ENCODE results near the gene LTO1. TPM values are rescaled to one million over a fixed set of nuclear protein-coding genes. Genes with fewer than 3 reads are reported as not detected.

The LTO1 gene
- total and polyA plus RNA-seq, 2 experiments from 2014 or later = 20.1 to 23.3 TPM

DNA sequence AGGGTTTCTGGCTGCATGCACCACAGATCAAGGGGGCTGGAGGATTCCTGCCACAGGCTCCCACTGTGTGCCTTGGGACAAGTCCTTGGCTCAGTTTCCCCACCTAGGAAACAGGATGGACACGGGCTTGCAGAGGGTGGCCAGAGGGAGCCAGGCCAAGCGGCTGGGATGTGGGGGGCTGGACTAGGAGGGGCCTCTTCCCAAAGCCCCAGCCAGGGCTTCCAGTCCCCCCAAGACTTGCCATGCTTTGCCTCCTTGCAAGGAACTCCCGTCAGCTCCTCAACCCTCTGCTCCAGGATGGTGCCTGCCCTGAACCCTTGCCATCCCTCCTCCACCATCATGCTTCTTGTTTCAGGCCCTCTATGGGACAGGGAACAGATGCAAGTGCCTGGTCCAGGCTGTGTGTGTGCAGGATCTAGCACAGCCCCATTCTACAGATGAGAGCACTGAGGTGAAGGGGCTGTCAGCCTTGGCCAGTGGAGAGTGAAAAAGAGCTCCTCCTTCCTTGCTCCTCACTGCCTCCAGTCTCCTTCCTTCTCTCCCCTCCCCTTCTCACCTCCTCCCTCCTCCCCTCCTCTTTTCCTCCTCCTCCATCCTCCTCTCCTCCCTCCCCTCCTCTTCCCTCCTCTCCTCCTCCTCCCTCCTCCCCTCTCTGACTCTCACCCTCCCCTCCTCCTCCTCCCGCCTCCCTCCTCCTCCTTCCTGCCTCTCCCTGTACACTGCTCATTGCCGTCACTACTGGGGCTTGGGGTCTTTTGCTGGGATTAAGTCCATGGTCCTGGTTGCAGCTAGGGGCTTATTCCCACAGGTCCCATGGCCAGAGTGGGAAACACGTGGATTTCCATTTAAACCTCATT is 42.0 kb upstream of the LTO1 start:
- ATAC-seq = no peak
- no peak overlapping the region for H3K4me3 Mint-ChIP-seq
- Histone ChIP-seq H4K20me1 (replicated peaks; ENCODE audit: insufficient read depth) (no peaks in the 10 kb centered on the region), H3K27ac (ENCODE audit: low read depth) (no peak overlapping the region), H3K9me2 (ENCODE audit: insufficient read depth) (no peaks in the 10 kb centered on the region), H3K79me2 (replicated peaks; ENCODE audit: insufficient read depth) (no peaks in the 10 kb centered on the region), H3K27me3 (ENCODE audit: insufficient read depth) (no peaks in the 10 kb centered on the region), H3K4me2 (no peak overlapping the region), H3K4me1 (ENCODE audit: insufficient read depth) (peaks cover 4% of the 10 kb centered on the region; the same call in 1 of the 2 replicates), H2AFZ (no peak overlapping the region), H3K36me3 (ENCODE audit: insufficient read depth) (no peaks in the 10 kb centered on the region), H3F3A (replicated peaks; ENCODE audit: low read depth) (no peaks in the 10 kb centered on the region), H3K4me3 (no peak overlapping the region)
- no peak for TF ChIP-seq NANOG (IDR thresholded peaks at IDR 0.05; ENCODE audit: borderline replicate concordance)
- TF ChIP-seq JUNB (IDR thresholded peaks at IDR 0.05; ENCODE audit: unreplicated experiment) = no peak
- TF ChIP-seq ZNF331 (CRISPR knock-in tag; IDR thresholded peaks at IDR 0.05; ENCODE audit: low read depth) = no peak
- no peak for TF ChIP-seq EZH2 (IDR thresholded peaks at IDR 0.05; ENCODE audit: low read depth, unreplicated experiment)
- TF ChIP-seq STAT1 (IDR thresholded peaks at IDR 0.05; ENCODE audit: unreplicated experiment) = no peak
- no peak for TF ChIP-seq CREB1 (CRISPR knock-in tag; IDR thresholded peaks at IDR 0.05; ENCODE audit: low read depth)
- TF ChIP-seq, protein P1, sequence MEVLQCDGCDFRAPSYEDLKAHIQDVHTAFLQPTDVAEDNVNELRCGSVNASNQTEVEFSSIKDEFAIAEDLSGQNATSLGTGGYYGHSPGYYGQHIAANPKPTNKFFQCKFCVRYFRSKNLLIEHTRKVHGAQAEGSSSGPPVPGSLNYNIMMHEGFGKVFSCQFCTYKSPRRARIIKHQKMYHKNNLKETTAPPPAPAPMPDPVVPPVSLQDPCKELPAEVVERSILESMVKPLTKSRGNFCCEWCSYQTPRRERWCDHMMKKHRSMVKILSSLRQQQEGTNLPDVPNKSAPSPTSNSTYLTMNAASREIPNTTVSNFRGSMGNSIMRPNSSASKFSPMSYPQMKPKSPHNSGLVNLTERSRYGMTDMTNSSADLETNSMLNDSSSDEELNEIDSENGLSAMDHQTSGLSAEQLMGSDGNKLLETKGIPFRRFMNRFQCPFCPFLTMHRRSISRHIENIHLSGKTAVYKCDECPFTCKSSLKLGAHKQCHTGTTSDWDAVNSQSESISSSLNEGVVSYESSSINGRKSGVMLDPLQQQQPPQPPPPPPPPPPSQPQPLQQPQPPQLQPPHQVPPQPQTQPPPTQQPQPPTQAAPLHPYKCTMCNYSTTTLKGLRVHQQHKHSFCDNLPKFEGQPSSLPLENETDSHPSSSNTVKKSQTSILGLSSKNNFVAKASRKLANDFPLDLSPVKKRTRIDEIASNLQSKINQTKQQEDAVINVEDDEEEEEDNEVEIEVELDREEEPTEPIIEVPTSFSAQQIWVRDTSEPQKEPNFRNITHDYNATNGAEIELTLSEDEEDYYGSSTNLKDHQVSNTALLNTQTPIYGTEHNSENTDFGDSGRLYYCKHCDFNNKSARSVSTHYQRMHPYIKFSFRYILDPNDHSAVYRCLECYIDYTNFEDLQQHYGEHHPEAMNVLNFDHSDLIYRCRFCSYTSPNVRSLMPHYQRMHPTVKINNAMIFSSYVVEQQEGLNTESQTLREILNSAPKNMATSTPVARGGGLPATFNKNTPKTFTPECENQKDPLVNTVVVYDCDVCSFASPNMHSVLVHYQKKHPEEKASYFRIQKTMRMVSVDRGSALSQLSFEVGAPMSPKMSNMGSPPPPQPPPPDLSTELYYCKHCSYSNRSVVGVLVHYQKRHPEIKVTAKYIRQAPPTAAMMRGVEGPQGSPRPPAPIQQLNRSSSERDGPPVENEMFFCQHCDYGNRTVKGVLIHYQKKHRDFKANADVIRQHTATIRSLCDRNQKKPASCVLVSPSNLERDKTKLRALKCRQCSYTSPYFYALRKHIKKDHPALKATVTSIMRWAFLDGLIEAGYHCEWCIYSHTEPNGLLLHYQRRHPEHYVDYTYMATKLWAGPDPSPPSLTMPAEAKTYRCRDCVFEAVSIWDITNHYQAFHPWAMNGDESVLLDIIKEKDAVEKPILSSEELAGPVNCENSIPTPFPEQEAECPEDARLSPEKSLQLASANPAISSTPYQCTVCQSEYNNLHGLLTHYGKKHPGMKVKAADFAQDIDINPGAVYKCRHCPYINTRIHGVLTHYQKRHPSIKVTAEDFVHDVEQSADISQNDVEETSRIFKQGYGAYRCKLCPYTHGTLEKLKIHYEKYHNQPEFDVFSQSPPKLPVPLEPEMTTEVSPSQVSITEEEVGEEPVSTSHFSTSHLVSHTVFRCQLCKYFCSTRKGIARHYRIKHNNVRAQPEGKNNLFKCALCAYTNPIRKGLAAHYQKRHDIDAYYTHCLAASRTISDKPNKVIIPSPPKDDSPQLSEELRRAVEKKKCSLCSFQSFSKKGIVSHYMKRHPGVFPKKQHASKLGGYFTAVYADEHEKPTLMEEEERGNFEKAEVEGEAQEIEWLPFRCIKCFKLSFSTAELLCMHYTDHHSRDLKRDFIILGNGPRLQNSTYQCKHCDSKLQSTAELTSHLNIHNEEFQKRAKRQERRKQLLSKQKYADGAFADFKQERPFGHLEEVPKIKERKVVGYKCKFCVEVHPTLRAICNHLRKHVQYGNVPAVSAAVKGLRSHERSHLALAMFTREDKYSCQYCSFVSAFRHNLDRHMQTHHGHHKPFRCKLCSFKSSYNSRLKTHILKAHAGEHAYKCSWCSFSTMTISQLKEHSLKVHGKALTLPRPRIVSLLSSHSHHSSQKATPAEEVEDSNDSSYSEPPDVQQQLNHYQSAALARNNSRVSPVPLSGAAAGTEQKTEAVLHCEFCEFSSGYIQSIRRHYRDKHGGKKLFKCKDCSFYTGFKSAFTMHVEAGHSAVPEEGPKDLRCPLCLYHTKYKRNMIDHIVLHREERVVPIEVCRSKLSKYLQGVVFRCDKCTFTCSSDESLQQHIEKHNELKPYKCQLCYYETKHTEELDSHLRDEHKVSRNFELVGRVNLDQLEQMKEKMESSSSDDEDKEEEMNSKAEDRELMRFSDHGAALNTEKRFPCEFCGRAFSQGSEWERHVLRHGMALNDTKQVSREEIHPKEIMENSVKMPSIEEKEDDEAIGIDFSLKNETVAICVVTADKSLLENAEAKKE (CRISPR knock-in tag; IDR thresholded peaks at IDR 0.05) = no peak
- TF ChIP-seq, protein P2, sequence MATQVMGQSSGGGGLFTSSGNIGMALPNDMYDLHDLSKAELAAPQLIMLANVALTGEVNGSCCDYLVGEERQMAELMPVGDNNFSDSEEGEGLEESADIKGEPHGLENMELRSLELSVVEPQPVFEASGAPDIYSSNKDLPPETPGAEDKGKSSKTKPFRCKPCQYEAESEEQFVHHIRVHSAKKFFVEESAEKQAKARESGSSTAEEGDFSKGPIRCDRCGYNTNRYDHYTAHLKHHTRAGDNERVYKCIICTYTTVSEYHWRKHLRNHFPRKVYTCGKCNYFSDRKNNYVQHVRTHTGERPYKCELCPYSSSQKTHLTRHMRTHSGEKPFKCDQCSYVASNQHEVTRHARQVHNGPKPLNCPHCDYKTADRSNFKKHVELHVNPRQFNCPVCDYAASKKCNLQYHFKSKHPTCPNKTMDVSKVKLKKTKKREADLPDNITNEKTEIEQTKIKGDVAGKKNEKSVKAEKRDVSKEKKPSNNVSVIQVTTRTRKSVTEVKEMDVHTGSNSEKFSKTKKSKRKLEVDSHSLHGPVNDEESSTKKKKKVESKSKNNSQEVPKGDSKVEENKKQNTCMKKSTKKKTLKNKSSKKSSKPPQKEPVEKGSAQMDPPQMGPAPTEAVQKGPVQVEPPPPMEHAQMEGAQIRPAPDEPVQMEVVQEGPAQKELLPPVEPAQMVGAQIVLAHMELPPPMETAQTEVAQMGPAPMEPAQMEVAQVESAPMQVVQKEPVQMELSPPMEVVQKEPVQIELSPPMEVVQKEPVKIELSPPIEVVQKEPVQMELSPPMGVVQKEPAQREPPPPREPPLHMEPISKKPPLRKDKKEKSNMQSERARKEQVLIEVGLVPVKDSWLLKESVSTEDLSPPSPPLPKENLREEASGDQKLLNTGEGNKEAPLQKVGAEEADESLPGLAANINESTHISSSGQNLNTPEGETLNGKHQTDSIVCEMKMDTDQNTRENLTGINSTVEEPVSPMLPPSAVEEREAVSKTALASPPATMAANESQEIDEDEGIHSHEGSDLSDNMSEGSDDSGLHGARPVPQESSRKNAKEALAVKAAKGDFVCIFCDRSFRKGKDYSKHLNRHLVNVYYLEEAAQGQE (IDR thresholded peaks at IDR 0.05; ENCODE audit: unreplicated experiment) = no peak
- no peak for TF ChIP-seq POLR2AphosphoS5 (IDR thresholded peaks at IDR 0.05; ENCODE audit: low read depth)
- no peak for TF ChIP-seq EZH2phosphoT487 (IDR thresholded peaks at IDR 0.05; ENCODE audit: unreplicated experiment)
- peaks cover 15% of the 10 kb centered on the region for H3K27me3 Mint-ChIP-seq (ENCODE audit: insufficient read depth, low read depth, poor library complexity)
- DNase-seq (ENCODE audit: low spot score) = no peak
- no peak overlapping the region for H3K27ac Mint-ChIP-seq
- H3K36me3 Mint-ChIP-seq (ENCODE audit: low read depth) = no peaks in the 10 kb centered on the region
- H3K9me3 Mint-ChIP-seq = no peaks in the 10 kb centered on the region
- peaks cover 15% of the 10 kb centered on the region for H3K4me1 Mint-ChIP-seq

Data from GM23338 (cell line).